Tongue (tissue), 2 donors: ENCODE measurements around the gene PLCB1. TPM values are rescaled to one million over a fixed set of nuclear protein-coding genes. Genes with fewer than 3 reads are reported as not detected.
A peak's percentile ranks its signal among the peaks of the same experiment; 100 is the strongest.
"Not testable (repeated sequence)": the region's sequence is repeated elsewhere in the genome, so short reads cannot be mapped to it uniquely, and the experiment has no call there.

ENCODE experiments used
- DNase-seq: peaks from one replicate; pipeline ENCODE4 v3.0.0-alpha.2; 2015
- total RNA-seq: library from RNA; depleted of rRNA; stranded (reverse); fragments of >200 nt; gene quantifications from one replicate; pipeline ENCODE4 v1.2.3, GENCODE V29; 2014

PLCB1 gene
- total RNA-seq, 1 donor from 2014 or later: 30.9 TPM

- DNase-seq: not testable (repeated sequence)
Measured at GRCh38 chr20:8851919-8852318, 719.9 kb downstream of the PLCB1 start.

GRCh38 chr20:8853211-8853610, 721.1 kb downstream of the PLCB1 start:
- not testable (repeated sequence) for DNase-seq

GRCh38 chr20:8853805-8854338, 721.8 kb downstream of the PLCB1 start:
- DNase-seq: peak; percentile 89

- DNase-seq: peak; percentile 38
Measured at GRCh38 chr20:8854571-8854970, 722.5 kb downstream of the PLCB1 start.

- peak; percentile 19 for DNase-seq
Measured at GRCh38 chr20:8855315-8855714, 723.2 kb downstream of the PLCB1 start.

- no peak for DNase-seq
Measured at GRCh38 chr20:8856668-8857067, 724.6 kb downstream of the PLCB1 start.

GRCh38 chr20:8858181-8858787, 726.2 kb downstream of the PLCB1 start:
- peak; percentile 27 for DNase-seq

GRCh38 chr20:8860011-8860495, 728.0 kb downstream of the PLCB1 start:
- no peak for DNase-seq

- no peak for DNase-seq
Measured at GRCh38 chr20:8862092-8862491, 730.0 kb downstream of the PLCB1 start.

- no peak for DNase-seq
Measured at GRCh38 chr20:8865636-8866035, 733.6 kb downstream of the PLCB1 start.

GRCh38 chr20:8867038-8867740, 735.1 kb downstream of the PLCB1 start:
- no peak for DNase-seq

- DNase-seq: no peak
Measured at GRCh38 chr20:8870652-8871051, 738.6 kb downstream of the PLCB1 start.

GRCh38 chr20:8874437-8874836, 742.4 kb downstream of the PLCB1 start:
- no peak for DNase-seq

GRCh38 chr20:8875586-8875985, 743.5 kb downstream of the PLCB1 start:
- no peak for DNase-seq

GRCh38 chr20:8876366-8876765, 744.3 kb downstream of the PLCB1 start:
- DNase-seq: no peak

- DNase-seq: no peak
Measured at GRCh38 chr20:8877294-8877693, 745.2 kb downstream of the PLCB1 start.

GRCh38 chr20:8879669-8880068, 747.6 kb downstream of the PLCB1 start:
- DNase-seq: no peak

GRCh38 chr20:8880085-8880853, 748.2 kb downstream of the PLCB1 start:
- no peak for DNase-seq

GRCh38 chr20:8891039-8891438, 759.0 kb downstream of the PLCB1 start:
- DNase-seq: no peak

GRCh38 chr20:8895472-8895871, 763.4 kb downstream of the PLCB1 start:
- DNase-seq: no peak

GRCh38 chr20:8898823-8899222, 766.8 kb downstream of the PLCB1 start:
- DNase-seq: no peak

- peak; percentile 17 for DNase-seq
Measured at GRCh38 chr20:8901237-8902025, 769.4 kb downstream of the PLCB1 start.
